Vein endothelial cell (primary cell): Measurements from ENCODE around the gene SERPINI2. TPM values are rescaled to one million over a fixed set of nuclear protein-coding genes. Genes with fewer than 3 reads are reported as not detected.

Experiments
- total RNA-seq: library from RNA; depleted of rRNA; stranded (reverse); fragments of >200 nt; gene quantifications from 2 replicates; pipeline ENCODE4 v1.2.3, GENCODE V29; 2012

Gene SERPINI2
- not detected in 2 replicates for total RNA-seq

GRCh38 chr3:167473863-167474262 lies at the start of gene SERPINI2:
Gene SERPINI2 (minus strand): TSS chr3:167474042. CDS start chr3:167471834, 2,208 bp downstream.

Other genes with a start within 250 kb of the SERPINI2 start
- under 0.01 TPM in 1 of 2 replicates, not detected in the other for gene ZBBX, start 93.7 kb downstream of the SERPINI2 start, total RNA-seq
- gene WDR49, start 179.9 kb upstream of the SERPINI2 start, total RNA-seq, result under 0.01 and 0.10 TPM in 2 replicates